CD4-positive, alpha-beta T cell treated with Interleukin-15 for 1 hour (primary cell): ENCODE data around the gene TIMM50.

Experiments
- DNase-seq: peaks from one replicate; pipeline ENCODE4 v3.0.0-alpha.2; 2020

The TIMM50 gene

DNA sequence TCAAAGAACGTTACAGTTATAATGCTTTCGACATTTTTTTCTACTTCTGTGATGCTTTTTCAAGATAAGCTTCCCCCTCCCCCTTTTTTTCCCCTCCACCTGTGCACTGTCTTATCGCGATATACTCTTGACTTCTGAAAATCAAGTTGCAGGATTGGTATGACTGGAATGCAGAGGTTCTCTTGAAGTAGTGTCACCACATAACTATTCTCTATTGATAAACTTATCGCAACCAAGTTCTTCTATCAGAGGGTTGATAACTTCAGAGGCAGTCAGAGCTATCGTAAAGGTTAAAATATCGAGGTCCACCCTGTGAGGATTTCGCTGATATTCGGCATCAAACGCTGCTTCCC, 58.5 kb downstream of the TIMM50 start:
- no peak for DNase-seq

DNA sequence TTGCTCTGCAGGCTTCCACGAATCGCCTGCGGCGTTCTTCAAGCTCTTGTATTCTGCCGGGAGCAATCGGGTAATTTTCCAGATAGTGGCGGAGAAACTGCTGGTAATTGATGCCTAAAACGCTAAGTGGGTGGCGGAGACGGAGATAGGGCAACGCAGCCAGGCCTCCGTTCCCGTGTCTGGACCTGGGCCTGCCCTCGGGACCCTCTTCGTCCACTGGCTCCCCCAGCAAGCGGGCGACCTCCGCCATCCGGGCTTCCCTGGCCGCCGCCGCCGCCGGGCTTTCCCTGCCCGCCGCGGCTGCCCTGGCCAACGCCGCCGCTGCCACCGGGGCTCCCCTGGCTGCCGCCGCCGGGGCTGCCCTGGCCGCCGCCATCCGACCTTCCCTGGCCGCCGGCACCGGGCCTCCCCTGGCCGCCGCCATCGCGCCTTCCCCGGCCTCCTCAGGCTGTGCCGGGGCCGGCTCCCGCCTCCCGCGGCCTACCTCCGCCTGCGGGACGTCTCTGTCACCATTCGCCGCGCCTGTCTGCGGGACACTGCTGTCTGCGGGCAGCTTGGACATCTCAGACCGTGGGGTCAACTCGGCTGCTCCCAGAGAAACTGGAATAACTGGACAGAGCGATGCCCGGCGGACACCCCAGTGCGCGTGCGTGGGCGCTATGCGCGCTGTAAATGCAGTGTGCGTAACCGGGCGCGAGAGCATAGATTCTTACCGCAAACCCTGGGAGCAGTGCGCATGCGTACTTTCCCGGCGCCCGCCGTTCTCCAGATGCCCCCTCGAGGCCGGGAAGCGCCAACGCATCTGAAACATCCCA, 59.1 kb downstream of the TIMM50 start, which contains the start of gene EID2:
Gene EID2, minus strand, starts transcription at position 644 of the 815 bp plus-strand sequence. Its CDS starts 82 bp downstream, at position 562.
- peak; percentile 94 for DNase-seq

DNA sequence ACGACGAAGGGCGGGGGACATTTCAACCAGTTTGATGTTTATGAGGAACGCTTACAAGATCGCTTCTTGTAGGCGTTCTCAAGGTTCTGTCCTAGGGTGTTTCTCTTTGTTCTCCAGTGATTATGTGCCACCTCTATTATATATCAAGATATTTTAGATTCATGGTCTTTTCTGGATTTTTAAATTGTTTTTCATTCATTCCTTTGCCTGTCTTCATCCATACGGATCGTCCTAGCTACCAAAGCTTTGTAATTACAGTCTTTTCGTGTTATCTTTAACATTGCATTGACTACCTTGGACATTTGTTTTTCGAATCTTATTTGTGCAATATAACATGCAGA, 59.7 kb downstream of the TIMM50 start:
- DNase-seq = no peak
